KOPT-K1 (cell line): ENCODE data around the gene HSPA12A.

Experiments used
- H3K27ac ChIP-seq: fragments of 200-600 bp; sonication (generic); 2 replicates; pipeline ENCODE4 v1.5.1; 2016; ENCODE audit warnings: antibody characterized with exemption, mild to moderate bottlenecking, low read depth, low read length; ENCODE audit not compliant: poor library complexity, severe bottlenecking
- H3K36me3 ChIP-seq: fragments of 200-600 bp; sonication (generic); 2 replicates; pipeline ENCODE4 v1.5.1; 2017; ENCODE audit warnings: antibody characterized with exemption, mild to moderate bottlenecking, low read length, moderate library complexity; ENCODE audit not compliant: insufficient read depth
- H3K9me3 ChIP-seq: fragments of 200-600 bp; sonication (generic); 2 replicates; pipeline ENCODE4 v1.5.1; 2017; ENCODE audit warnings: antibody characterized with exemption, low read length, mild to moderate bottlenecking; ENCODE audit not compliant: insufficient read depth, poor library complexity, severe bottlenecking

The HSPA12A gene, protein sequence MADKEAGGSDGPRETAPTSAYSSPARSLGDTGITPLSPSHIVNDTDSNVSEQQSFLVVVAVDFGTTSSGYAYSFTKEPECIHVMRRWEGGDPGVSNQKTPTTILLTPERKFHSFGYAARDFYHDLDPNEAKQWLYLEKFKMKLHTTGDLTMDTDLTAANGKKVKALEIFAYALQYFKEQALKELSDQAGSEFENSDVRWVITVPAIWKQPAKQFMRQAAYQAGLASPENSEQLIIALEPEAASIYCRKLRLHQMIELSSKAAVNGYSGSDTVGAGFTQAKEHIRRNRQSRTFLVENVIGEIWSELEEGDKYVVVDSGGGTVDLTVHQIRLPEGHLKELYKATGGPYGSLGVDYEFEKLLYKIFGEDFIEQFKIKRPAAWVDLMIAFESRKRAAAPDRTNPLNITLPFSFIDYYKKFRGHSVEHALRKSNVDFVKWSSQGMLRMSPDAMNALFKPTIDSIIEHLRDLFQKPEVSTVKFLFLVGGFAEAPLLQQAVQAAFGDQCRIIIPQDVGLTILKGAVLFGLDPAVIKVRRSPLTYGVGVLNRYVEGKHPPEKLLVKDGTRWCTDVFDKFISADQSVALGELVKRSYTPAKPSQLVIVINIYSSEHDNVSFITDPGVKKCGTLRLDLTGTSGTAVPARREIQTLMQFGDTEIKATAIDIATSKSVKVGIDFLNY

DNA sequence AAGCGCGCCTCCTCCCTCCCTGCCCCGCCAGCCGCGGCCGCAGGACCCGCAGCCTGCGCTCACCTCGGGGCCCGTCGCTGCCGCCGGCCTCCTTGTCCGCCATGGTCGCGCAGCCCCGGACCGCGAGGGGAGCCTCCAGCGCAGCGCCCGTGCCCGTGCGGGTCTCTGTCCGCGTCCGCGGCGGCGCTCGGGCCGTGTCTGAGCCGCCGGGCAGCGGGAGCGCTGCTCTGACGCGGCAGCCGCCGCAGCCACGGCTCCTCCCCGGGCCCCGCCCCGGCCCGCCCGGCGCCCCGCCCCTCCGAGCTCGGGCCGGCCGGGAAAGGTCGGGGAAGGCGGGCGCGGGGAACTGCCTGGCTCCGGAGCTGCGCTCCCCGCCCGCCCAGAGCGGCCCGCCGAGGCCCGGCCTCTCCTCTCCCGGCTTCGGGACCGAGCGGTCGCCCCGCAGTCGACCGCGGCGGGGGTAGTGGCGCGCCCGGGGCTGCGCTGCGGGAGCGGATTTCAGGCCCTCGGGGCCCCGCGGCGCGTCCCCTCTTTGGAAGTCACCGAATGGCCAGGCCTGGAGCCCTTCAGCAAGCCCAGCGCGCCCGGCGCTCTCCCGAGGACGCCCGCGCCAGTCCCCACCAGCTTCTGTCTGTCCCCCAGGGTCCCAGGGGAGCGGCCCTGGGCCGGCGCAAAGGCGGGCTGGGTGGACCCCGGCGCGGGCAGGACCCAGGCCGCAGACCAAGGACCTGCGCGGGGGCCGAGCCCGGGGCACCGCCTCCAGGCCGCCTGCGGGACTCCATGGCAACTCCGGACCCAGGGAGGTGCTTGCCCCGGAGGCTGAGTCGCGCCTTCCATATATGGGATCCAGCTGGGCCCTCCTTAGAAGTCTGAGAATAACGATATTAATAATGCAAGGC, at the start of gene HSPA12A:
Gene HSPA12A (minus strand): TSS at position 200 of the 899 bp plus-strand sequence. CDS start 97 bp downstream, at position 103.
- no peak within 1 kb of the TSS for H3K27ac ChIP-seq
- no peaks in the 10 kb centered on the region for H3K36me3 ChIP-seq
- H3K9me3 ChIP-seq, result no peaks in the 10 kb centered on the region

- Histone ChIP-seq H3K9me3 (no peaks in the 10 kb centered on the region), H3K27ac (no peak overlapping the region), H3K36me3 (no peaks in the 10 kb centered on the region)
Measured at GRCh38 chr10:116791241-116791640, 48.9 kb upstream of the HSPA12A start.

- Histone ChIP-seq H3K36me3 (no peaks in the 10 kb centered on the region), H3K27ac (no peak overlapping the region), H3K9me3 (no peaks in the 10 kb centered on the region)
Measured at GRCh38 chr10:116787893-116788665, 45.7 kb upstream of the HSPA12A start.

GRCh38 chr10:116787053-116787659, 44.8 kb upstream of the HSPA12A start:
- H3K27ac ChIP-seq, result no peak overlapping the region
- no peaks in the 10 kb centered on the region for H3K36me3 ChIP-seq

GRCh38 chr10:116785867-116786266, 43.5 kb upstream of the HSPA12A start:
- no peaks in the 10 kb centered on the region for H3K9me3 ChIP-seq
- no peak overlapping the region for H3K27ac ChIP-seq
- H3K36me3 ChIP-seq, result no peaks in the 10 kb centered on the region

More at GRCh38 chr10:116787053-116787659, 44.8 kb upstream of the HSPA12A start:
- no peaks in the 10 kb centered on the region for H3K9me3 ChIP-seq

- no peaks in the 10 kb centered on the region for H3K9me3 ChIP-seq
- H3K36me3 ChIP-seq, result no peaks in the 10 kb centered on the region
- no peak overlapping the region for H3K27ac ChIP-seq
Measured at GRCh38 chr10:116785282-116785681, 42.9 kb upstream of the HSPA12A start.

DNA sequence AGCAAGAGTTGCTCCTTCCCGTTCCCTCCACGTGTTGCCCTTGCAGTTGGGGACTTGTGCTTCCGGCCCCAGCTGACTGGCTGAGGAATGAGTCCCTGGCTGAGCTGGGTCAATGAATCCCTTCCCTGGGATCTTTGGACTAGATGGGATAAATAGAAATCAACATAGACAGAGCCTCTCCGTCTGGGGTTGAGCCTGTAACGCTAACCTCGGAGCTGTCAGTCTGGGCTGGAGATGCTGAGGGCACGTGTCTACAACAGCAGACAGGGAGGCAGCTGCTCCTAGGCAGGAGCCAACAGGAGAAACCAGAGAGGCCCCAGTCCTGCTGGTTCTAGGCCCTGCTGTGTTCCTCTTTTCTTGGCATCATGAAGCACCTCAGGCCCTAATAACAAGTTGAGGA, 42.3 kb upstream of the HSPA12A start:
- Histone ChIP-seq H3K9me3 (no peaks in the 10 kb centered on the region), H3K27ac (no peak overlapping the region), H3K36me3 (no peaks in the 10 kb centered on the region)

GRCh38 chr10:116784035-116784434, 41.7 kb upstream of the HSPA12A start:
- H3K27ac ChIP-seq, result no peak overlapping the region
- no peaks in the 10 kb centered on the region for H3K9me3 ChIP-seq
- no peaks in the 10 kb centered on the region for H3K36me3 ChIP-seq

- H3K27ac ChIP-seq, result no peak overlapping the region
- no peaks in the 10 kb centered on the region for H3K9me3 ChIP-seq
- H3K36me3 ChIP-seq, result no peaks in the 10 kb centered on the region
Measured at GRCh38 chr10:116783011-116783655, 40.8 kb upstream of the HSPA12A start.

DNA sequence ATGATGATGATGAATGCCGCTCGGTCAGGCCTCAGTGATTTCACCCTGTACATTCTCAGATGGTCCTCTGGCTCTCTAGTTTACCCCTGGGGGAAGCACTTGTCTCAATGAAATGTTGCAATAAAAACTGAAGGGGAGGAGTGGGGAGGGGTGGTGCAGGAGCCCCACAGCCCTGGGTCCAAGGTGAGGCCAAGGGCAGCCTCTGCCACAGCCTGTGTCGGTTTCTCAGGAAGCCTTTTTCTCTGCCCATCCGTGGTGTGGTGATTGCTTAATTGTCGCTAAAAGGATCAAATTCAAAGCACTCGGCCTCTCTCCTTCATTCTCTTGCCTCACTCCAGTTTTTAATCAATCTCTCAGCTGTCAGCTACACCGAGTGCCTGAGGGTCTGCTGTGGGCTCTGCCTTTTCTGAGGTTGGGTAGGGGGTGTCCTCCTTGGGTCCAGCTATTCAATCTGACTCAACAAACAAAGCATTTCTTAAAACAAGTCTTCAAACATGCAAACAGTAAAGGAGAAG, 39.1 kb upstream of the HSPA12A start:
- H3K36me3 ChIP-seq, result no peaks in the 10 kb centered on the region
- no peaks in the 10 kb centered on the region for H3K9me3 ChIP-seq
- no peak overlapping the region for H3K27ac ChIP-seq

GRCh38 chr10:116780691-116781205, 38.4 kb upstream of the HSPA12A start:
- Histone ChIP-seq H3K9me3 (no peaks in the 10 kb centered on the region), H3K36me3 (no peaks in the 10 kb centered on the region), H3K27ac (no peak overlapping the region)

DNA sequence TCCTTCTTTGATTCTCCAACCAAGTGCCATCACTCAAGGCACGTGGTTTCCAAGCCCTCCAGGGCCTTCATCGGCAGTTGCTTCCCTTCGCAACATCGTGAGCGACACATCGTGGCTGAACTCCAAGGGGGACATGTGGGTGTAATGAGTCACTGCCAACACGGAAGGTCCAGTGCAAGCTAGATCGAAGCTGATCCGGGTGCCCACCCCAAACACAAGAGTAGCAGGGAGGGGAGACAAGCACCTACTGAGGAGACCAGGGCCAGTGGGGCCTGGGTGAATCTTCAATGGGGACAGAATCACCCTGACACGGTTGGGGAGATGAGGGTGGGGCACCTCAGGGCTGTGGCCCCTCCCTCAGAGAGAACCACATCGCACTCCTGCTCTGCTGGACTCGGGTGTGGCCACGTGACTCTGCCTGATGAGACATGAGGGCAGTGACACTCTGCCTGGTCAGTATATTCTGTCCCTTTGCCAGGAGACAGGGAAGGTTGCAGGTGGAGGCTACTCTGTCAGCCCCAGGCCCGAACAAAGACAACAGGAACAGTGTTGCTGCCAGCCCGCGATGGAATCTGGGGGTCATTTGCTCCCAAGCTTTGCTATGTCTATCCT, 36.8 kb upstream of the HSPA12A start:
- H3K27ac ChIP-seq, result no peak overlapping the region
- H3K9me3 ChIP-seq, result no peaks in the 10 kb centered on the region

DNA sequence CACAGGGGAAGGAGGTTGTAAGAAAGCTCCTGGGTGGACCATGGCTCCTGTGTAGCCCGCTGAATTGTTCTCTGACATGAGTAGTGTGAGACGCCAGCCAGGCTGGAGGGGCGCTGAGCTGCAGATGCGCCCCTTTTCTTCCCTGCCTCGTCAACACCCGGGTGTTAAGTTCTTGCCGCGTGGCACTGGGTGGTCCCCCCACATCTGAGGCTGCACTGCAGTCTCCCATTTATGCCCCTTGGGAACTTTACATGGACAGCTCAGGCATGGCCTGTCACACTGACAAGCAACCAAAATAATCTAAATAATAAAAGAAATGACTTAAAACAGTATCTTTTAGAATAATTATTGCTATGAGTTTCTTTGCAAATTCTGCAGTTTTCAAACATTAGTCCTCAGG, 34.6 kb upstream of the HSPA12A start:
- no peak overlapping the region for H3K27ac ChIP-seq
- no peaks in the 10 kb centered on the region for H3K36me3 ChIP-seq
- no peaks in the 10 kb centered on the region for H3K9me3 ChIP-seq

More for the DNA sequence above, 36.8 kb upstream of the HSPA12A start:
- no peaks in the 10 kb centered on the region for H3K36me3 ChIP-seq
